B cell (primary cell): Measurements from ENCODE around the gene CTSG. TPM values are rescaled to one million over a fixed set of nuclear protein-coding genes. Genes with fewer than 3 reads are reported as not detected.
"Not testable (repeated sequence)": the region's sequence is repeated elsewhere in the genome, so short reads cannot be mapped to it uniquely, and the experiment has no call there.

Experiments
- ATAC-seq: fragments of 200-7000 bp; cut with Tn5 transposase; one replicate; pipeline ENCODE4 v1.10.0; 2021; ENCODE audit warnings: low read depth, mild to moderate bottlenecking, moderate number of reproducible peaks, moderate library complexity
- CTCF ChIA-PET: fragments of 350-600 bp; sonication (Branson Sonifier 250); formaldehyde crosslinking; loops from one replicate; lab custom pipeline; 2021; ENCODE audit warnings: antibody characterized with exemption, inconsistent platforms; lab: Charles Lee
- POLR2A ChIA-PET: fragments of 350-600 bp; sonication (Branson Sonifier 250); formaldehyde crosslinking; loops from one replicate; lab custom pipeline; 2021; ENCODE audit warnings: antibody characterized with exemption; lab: Charles Lee
- DNase-seq: peaks from one replicate; pipeline ENCODE4 v3.0.0; 2013
- H2AFZ ChIP-seq: 2 replicates; pipeline ENCODE4 v1.6.1; 2012; ENCODE audit warnings: mild to moderate bottlenecking, low read depth, low read length; ENCODE audit not compliant: insufficient read depth, poor library complexity, severe bottlenecking
- H3K27ac ChIP-seq, 2 donors: 1 replicate in 1 of 2; 2 replicates in 1 of 2; pipeline ENCODE4 v1.5.1; 2012 to 2013; ENCODE audit warnings: low read length in 2 of 2, mild to moderate bottlenecking in 2 of 2, moderate library complexity in 1 of 2
- H3K27me3 ChIP-seq, 4 experiments: fragments of 200-600 bp in 1 of 4; sonication (generic) in 1 of 4; replicated peaks in 1 of 4; 1 replicate in 2 of 4; 2 replicates in 2 of 4; pipeline versions ENCODE4 v1.6.1 to v1.7.0; 2013 to 2016; ENCODE audit warnings: low read length in 3 of 4, mild to moderate bottlenecking in 2 of 4, mixed read lengths in 1 of 4, moderate library complexity in 1 of 4; ENCODE audit not compliant: insufficient read depth in 4 of 4, control insufficient read depth in 3 of 4; ENCODE audit errors: control extremely low read depth in 1 of 4
- H3K36me3 ChIP-seq, 2 experiments: replicated peaks in 1 of 2; 1 replicate in 1 of 2; 2 replicates in 1 of 2; pipeline versions ENCODE4 v1.6.1 to v1.7.1; 2013; ENCODE audit warnings: low read length in 1 of 2; ENCODE audit not compliant: insufficient read depth in 2 of 2, control insufficient read depth in 1 of 2; ENCODE audit errors: control extremely low read depth in 1 of 2, extremely low read depth in 1 of 2
- H3K4me1 ChIP-seq, 2 donors: fragments of 200-600 bp in 1 of 2; sonication (generic) in 1 of 2; 1 replicate in 1 of 2; 2 replicates in 1 of 2; pipeline versions ENCODE4 v1.5.1 to v1.6.1; 2013 to 2017; ENCODE audit warnings: low read length in 2 of 2; ENCODE audit not compliant: control insufficient read depth in 2 of 2, insufficient read depth in 2 of 2
- H3K4me2 ChIP-seq: replicated peaks from 2 replicates; pipeline ENCODE3; 2012; ENCODE audit warnings: mild to moderate bottlenecking, low read depth, low read length; ENCODE audit not compliant: poor library complexity, severe bottlenecking
- H3K4me3 ChIP-seq, 5 experiments: fragments of 200-600 bp in 1 of 5; sonication (generic) in 1 of 5; 1 replicate in 3 of 5; 2 replicates in 2 of 5; pipeline versions ENCODE4 v1.5.1 to v1.7.0; 2011 to 2016; ENCODE audit warnings: low read length in 4 of 5, mild to moderate bottlenecking in 4 of 5, low read depth in 2 of 5, control low read depth in 1 of 5, moderate library complexity in 1 of 5; ENCODE audit not compliant: insufficient read depth in 1 of 5; ENCODE audit errors: control extremely low read depth in 1 of 5, extremely low read depth in 1 of 5
- H3K79me2 ChIP-seq: fragments of 200-600 bp; sonication (generic); one replicate; pipeline ENCODE4 v1.6.0; 2016; ENCODE audit warnings: low read length; ENCODE audit not compliant: control insufficient read depth, insufficient read depth
- H3K9ac ChIP-seq: fragments of 200-600 bp; sonication (generic); 2 replicates; pipeline ENCODE4 v1.6.1; 2017; ENCODE audit warnings: mild to moderate bottlenecking, low read length, moderate library complexity
- H3K9me3 ChIP-seq, 3 donors: one replicate each; pipeline versions ENCODE4 v1.6.1 to v1.7.1; 2013; ENCODE audit warnings: low read length in 2 of 3; ENCODE audit not compliant: control insufficient read depth in 2 of 3, insufficient read depth in 1 of 3; ENCODE audit errors: control extremely low read depth in 1 of 3
- H4K20me1 ChIP-seq: 2 replicates; pipeline ENCODE4 v1.6.0; 2012; ENCODE audit warnings: mild to moderate bottlenecking, low read length; ENCODE audit not compliant: insufficient read depth, control insufficient read depth, poor library complexity, severe bottlenecking
- H3K27ac Mint-ChIP-seq: one replicate; pipeline ENCODE4 v1.8.0; 2021; ENCODE audit warnings: mixed read lengths
- H3K27me3 Mint-ChIP-seq: one replicate; pipeline ENCODE4 v1.8.0; 2021; ENCODE audit warnings: mixed read lengths
- H3K4me1 Mint-ChIP-seq: one replicate; pipeline ENCODE4 v1.8.0; 2021; ENCODE audit warnings: mixed read lengths
- H3K4me3 Mint-ChIP-seq: one replicate; pipeline ENCODE4 v1.8.0; 2021; ENCODE audit warnings: mixed read lengths
- H3K9me3 Mint-ChIP-seq: one replicate; pipeline ENCODE4 v1.8.0; 2022; ENCODE audit warnings: mixed read lengths; ENCODE audit not compliant: insufficient read depth
- CTCF ChIP-seq: fragments of 200-600 bp; IDR thresholded peaks from one replicate; pipeline ENCODE4 v1.8.0; 2022; ENCODE audit warnings: antibody characterized with exemption, mild to moderate bottlenecking
- EZH2 ChIP-seq: IDR thresholded peaks from 2 replicates; pipeline ENCODE4 v1.6.1; 2012; ENCODE audit warnings: borderline replicate concordance, low read depth, mild to moderate bottlenecking, moderate library complexity, low read length; ENCODE audit not compliant: insufficient read depth, poor library complexity, severe bottlenecking
- WGBS: methylation state at CpG from one replicate; pipeline ENCODE4 v1.1.5; 2013; ENCODE audit warnings: missing lambda C conversion rate; ENCODE audit not compliant: insufficient coverage; 5-methylcytosine and 5-hydroxymethylcytosine counted together
- intact Hi-C: fragments of 100-400 bp; cut with micrococcal nuclease; formaldehyde crosslinking; loops from one replicate; pipeline ENCODE4 v1.10.0; 2022
- polyA plus RNA-seq: library from polyadenylated mRNA; depleted of rRNA; stranded (reverse); fragments of >200 nt; gene quantifications from 2 replicates; pipeline ENCODE4 v1.2.3, GENCODE V29; 2012
- total RNA-seq, 2 donors: library from RNA; stranded (reverse); fragments of 120-200 nt in 1 of 2; gene quantifications; 1 replicate in 1 of 2; 2 replicates in 1 of 2; pipeline versions ENCODE4 v1.2.3 to v1.2.4, GENCODE V29; 2013 to 2022

CTSG gene
- total and polyA plus RNA-seq, 2 donors (not counting 1 experiment from before 2014, with no cell fraction given) = not detected

DNA sequence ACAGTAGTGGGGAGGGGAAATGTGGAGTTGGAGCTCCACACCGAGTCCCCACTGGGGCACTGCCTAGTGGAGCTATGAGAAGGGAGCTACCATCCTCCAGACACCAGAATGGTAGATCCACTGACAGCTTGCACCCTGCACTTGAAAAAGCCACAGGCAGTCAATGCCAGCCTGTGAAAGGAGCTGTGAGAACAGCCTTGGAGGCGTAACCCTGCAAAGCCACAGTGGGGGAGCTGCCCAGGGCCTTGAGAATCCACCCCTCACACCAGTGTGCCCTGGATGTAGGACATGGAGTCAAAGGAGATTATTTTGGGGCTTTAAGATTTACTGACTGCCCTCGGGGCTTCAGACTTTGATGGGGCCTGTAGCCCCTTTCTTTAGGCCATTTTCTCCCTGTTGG, 12.5 kb downstream of the CTSG start:
- ChIA-PET CTCF (no interaction called here), POLR2A (no interaction called here)
- Mint-ChIP-seq H3K4me1 (no peaks in the 10 kb centered on the region), H3K27me3 (peaks cover 28% of the 10 kb centered on the region), H3K9me3 (peaks cover 13% of the 10 kb centered on the region), H3K4me3 (no peak overlapping the region), H3K27ac (no peak overlapping the region)
- Histone ChIP-seq H3K36me3 (no peaks in the 10 kb centered on the region), H3K4me2 (no peak overlapping the region), H3K79me2 (no peaks in the 10 kb centered on the region), H2AFZ (no peak overlapping the region), H3K9ac (no peak overlapping the region), H3K9me3 (peaks cover 0 to 27% (median 15%) of the 10 kb centered on the region in 3 donors), H3K27me3 (no peaks in the 10 kb centered on the region), H3K27ac (no peak overlapping the region), H3K4me3 (no peak overlapping the region), H3K4me1 (no peaks in the 10 kb centered on the region), H4K20me1 (no peaks in the 10 kb centered on the region)
- ATAC-seq = no peak
- intact Hi-C loops = no loop called here
- no peak for TF ChIP-seq CTCF
- TF ChIP-seq EZH2 = no peak
- no CpG with 5 or more reads among the region's 3 CpGs for WGBS
- no peak for DNase-seq

DNA sequence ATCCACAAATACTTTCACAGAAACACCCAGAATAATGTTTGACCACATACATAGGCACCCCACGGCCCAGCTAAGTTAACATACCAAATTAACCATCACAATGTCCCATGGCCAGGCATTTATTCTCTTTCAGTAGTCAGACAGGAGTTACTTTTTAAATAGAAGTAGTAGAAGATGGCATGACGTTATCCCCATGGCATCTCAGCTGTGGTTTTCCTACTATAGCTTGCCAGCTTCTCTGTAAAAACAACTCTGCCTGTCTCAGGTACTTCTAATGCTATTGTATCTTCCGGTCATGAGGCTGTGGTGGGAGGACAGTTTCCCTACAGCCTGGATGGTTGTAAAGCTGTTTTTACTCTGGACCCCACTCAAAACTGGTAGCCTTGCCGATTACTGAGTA, 19.3 kb downstream of the CTSG start:
- no peak overlapping the region for H2AFZ ChIP-seq
- no peaks in the 10 kb centered on the region for H4K20me1 ChIP-seq
- H3K36me3 ChIP-seq = no peaks in the 10 kb centered on the region
- DNase-seq (no peak), ATAC-seq (no peak)
- no CpG with 5 or more reads among the region's 4 CpGs for WGBS
- H3K27me3 Mint-ChIP-seq = peaks cover 24% of the 10 kb centered on the region
- H3K4me3 Mint-ChIP-seq = no peak overlapping the region
- no peaks in the 10 kb centered on the region for H3K4me1 Mint-ChIP-seq
- ChIA-PET POLR2A (no interaction called here), CTCF (no interaction called here)
- TF ChIP-seq EZH2 (no peak), CTCF (no peak)
- H3K27me3 ChIP-seq = no peaks in the 10 kb centered on the region
- intact Hi-C loops = no loop called here
- H3K9ac ChIP-seq = no peak overlapping the region
- no peak overlapping the region for H3K27ac Mint-ChIP-seq
- peaks cover 5% of the 10 kb centered on the region for H3K9me3 Mint-ChIP-seq
- H3K4me1 ChIP-seq = no peaks in the 10 kb centered on the region
- no peak overlapping the region for H3K27ac ChIP-seq
- H3K4me3 ChIP-seq = no peak overlapping the region
- no peaks in the 10 kb centered on the region for H3K79me2 ChIP-seq
- no peak overlapping the region for H3K4me2 ChIP-seq
- peaks cover 0 to 9% (median 0%) of the 10 kb centered on the region in 3 donors for H3K9me3 ChIP-seq

GRCh38 chr14:24549064-24549463, 27.0 kb downstream of the CTSG start:
- H3K4me1 ChIP-seq, CTCF ChIA-PET, H3K36me3 ChIP-seq, DNase-seq, ATAC-seq, H3K4me3 Mint-ChIP-seq, H3K4me3 ChIP-seq, H3K27me3 ChIP-seq, H3K4me2 ChIP-seq, H3K9ac ChIP-seq, H4K20me1 ChIP-seq, H3K27ac ChIP-seq, H3K4me1 Mint-ChIP-seq, H3K27me3 Mint-ChIP-seq, intact Hi-C loops, H3K79me2 ChIP-seq, H3K27ac Mint-ChIP-seq, POLR2A ChIA-PET, H2AFZ ChIP-seq: not testable (repeated sequence)
- 50% methylated on average over 1 of the region's 1 CpG for WGBS
- peaks cover 23% of the 10 kb centered on the region for H3K9me3 Mint-ChIP-seq
- peaks cover 6 to 16% (median 11%) of the 10 kb centered on the region in 3 donors for H3K9me3 ChIP-seq
